GM12872 (cell line): ENCODE measurements around the gene COQ8B.

Source experiments
- TF ChIP-seq, protein P1 (sequence below): IDR thresholded peaks from 3 replicates; pipeline ENCODE4 v1.5.1; 2011; ENCODE audit warnings: low read depth, mild to moderate bottlenecking, low read length, moderate library complexity; ENCODE audit not compliant: insufficient read depth

COQ8B gene

DNA sequence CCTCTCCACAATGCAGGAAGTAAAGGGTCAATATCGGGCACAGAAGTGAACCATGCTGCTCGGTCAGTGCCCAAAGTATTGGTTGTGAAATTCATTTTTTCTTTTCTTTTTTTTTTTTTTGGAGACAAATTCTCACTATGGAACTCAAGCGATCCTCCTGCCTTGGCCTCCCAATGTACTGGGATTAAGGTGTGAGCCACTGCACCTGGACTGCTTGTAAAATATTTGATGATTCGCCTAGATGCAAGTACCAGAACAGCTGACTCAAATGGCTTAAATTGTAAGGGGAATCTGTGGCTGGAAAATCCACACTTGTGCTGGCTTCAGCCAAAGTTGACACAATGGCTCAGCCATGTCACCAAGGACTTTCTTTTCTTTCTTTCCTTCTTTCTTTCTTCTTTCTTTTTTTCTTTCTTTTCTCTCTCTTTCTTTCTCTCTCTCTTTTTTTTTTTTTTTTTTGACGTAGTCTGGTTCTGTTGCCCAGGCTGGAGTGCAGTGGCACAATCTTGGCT lies 69.9 kb downstream of the COQ8B start:
- TF ChIP-seq, protein P1, sequence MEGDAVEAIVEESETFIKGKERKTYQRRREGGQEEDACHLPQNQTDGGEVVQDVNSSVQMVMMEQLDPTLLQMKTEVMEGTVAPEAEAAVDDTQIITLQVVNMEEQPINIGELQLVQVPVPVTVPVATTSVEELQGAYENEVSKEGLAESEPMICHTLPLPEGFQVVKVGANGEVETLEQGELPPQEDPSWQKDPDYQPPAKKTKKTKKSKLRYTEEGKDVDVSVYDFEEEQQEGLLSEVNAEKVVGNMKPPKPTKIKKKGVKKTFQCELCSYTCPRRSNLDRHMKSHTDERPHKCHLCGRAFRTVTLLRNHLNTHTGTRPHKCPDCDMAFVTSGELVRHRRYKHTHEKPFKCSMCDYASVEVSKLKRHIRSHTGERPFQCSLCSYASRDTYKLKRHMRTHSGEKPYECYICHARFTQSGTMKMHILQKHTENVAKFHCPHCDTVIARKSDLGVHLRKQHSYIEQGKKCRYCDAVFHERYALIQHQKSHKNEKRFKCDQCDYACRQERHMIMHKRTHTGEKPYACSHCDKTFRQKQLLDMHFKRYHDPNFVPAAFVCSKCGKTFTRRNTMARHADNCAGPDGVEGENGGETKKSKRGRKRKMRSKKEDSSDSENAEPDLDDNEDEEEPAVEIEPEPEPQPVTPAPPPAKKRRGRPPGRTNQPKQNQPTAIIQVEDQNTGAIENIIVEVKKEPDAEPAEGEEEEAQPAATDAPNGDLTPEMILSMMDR, result no peak

DNA sequence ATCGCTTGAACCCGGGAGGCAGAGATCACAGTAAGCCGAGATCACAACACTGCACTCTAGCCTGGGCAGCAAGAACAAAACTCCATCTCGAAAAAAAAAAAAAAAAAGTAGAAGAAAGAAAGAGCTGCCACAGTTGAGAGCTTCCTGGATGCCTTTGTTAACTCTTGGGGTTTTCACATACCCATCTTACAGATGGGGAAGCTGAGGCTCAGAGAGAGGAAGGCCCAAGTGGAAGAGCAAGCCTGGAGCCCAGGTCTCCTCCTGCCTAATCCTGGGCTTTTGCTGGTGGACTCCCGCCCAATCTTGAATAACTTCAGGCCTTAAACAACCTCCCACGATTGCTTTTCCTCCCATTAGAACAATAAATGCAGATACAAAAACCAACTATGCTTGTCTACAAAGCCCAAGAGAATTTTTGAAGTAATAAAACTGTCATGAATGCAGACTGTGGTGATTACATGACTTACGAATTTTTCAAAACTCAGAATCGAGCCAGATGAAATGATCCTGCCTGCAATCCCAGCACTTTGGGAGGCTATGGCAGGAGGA lies 73.9 kb downstream of the COQ8B start:
- TF ChIP-seq, protein P1, result no peak

DNA sequence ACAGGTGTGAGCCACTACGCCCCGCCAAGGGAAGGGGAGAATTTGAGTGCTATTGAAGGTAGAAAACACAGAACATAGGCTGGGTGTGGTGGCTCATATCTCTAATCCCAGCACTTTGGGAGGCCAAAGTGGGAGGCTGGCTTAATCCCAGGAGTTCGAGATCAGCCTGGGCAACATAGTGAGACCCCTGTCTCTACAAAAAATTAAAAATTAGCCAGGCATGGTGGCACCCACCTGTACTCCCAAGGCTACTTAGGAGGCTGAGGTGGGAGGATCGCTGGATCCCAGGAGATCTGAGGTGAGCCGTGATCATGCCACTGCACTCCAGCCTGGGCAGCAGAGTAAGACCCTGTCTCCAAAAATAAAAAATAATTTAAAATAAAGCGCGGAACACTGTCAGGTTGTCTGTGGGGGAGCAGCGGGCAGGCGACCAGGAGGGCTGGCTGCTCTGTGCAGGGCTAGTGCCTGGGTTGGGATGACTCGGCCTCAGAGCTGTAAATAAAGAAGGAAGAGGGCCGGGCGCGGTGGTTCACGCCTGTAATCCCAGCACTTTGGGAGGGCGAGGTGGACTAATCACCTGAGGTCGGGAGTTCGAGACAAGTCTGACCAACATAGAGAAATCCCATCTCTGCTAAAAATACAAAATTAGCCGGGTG lies 74.5 kb downstream of the COQ8B start:
- TF ChIP-seq, protein P1, result no peak
